Memory B cell (primary cell): ENCODE data around the gene MYOD1.

Source experiments
- ATAC-seq: fragments of 150-1000 bp; cut with Tn5 transposase; 2 replicates; pipeline ENCODE4 v1.10.0; 2021; ENCODE audit warnings: low read depth, mild to moderate bottlenecking, moderate library complexity
- DNase-seq, 2 donors: peaks; one replicate each; pipeline ENCODE4 v3.0.0; 2022; ENCODE audit warnings: low spot score in 2 of 2
- H3K27ac Mint-ChIP-seq: one replicate; pipeline ENCODE4 v1.8.0; 2022; ENCODE audit warnings: mild to moderate bottlenecking, moderate library complexity, mixed read lengths
- H3K27me3 Mint-ChIP-seq: one replicate; pipeline ENCODE4 v1.8.0; 2022; ENCODE audit warnings: mixed read lengths
- H3K36me3 Mint-ChIP-seq: one replicate; pipeline ENCODE4 v1.8.0; 2022; ENCODE audit warnings: mild to moderate bottlenecking, mixed read lengths
- H3K4me1 Mint-ChIP-seq: one replicate; pipeline ENCODE4 v1.8.0; 2022; ENCODE audit warnings: mixed read lengths
- H3K4me3 Mint-ChIP-seq: one replicate; pipeline ENCODE4 v1.8.0; 2022; ENCODE audit warnings: mild to moderate bottlenecking, moderate library complexity, mixed read lengths
- H3K9me3 Mint-ChIP-seq: one replicate; pipeline ENCODE4 v1.8.0; 2022; ENCODE audit warnings: mixed read lengths

Gene MYOD1

DNA sequence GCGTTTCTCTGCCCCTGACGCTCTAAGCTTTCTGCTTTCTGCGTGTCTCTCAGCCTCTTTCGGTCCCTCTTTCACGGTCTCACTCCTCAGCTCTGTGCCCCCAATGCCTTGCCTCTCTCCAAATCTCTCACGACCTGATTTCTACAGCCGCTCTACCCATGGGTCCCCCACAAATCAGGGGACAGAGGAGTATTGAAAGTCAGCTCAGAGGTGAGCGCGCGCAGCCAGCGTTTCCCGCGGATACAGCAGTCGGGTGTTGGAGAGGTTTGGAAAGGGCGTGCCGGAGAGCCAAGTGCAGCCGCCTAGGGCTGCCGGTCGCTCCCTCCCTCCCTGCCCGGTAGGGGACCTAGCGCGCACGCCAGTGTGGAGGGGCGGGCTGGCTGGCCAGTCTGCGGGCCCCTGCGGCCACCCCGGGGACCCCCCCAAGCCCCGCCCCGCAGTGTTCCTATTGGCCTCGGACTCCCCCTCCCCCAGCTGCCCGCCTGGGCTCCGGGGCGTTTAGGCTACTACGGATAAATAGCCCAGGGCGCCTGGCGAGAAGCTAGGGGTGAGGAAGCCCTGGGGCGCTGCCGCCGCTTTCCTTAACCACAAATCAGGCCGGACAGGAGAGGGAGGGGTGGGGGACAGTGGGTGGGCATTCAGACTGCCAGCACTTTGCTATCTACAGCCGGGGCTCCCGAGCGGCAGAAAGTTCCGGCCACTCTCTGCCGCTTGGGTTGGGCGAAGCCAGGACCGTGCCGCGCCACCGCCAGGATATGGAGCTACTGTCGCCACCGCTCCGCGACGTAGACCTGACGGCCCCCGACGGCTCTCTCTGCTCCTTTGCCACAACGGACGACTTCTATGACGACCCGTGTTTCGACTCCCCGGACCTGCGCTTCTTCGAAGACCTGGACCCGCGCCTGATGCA is at the start of gene MYOD1:
MYOD1 (plus strand) TSS at position 544 of the 910 bp plus-strand sequence; CDS start at position 756, 212 bp downstream.
- Mint-ChIP-seq H3K27ac (no peak within 1 kb of the TSS), H3K4me1 (no peaks in the 10 kb centered on the region), H3K36me3 (no peaks in the 10 kb centered on the region), H3K4me3 (no peak within 1 kb of the TSS), H3K9me3 (no peaks in the 10 kb centered on the region), H3K27me3 (peaks cover 14% of the 10 kb centered on the region)
- ATAC-seq = no peak
- no peak for DNase-seq

DNA sequence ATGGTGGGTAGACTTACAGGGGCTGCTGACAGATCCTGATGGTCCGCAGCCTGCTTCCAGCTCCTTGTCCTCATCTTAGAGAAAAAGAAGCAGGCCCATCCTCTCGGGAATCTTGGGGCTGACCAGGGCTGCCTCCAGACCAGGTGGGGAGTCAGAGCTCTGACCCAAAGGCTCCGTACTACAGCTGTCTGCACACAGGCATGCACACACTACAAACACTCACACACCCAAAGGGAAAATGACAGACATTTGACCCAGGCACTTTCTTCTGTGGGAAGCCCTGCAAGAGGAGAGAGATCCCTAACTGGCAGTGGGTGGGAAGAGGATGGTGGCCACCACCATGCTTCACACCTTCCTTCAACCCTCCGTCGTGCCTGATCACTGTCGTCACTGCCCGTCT is 46.9 kb upstream of the MYOD1 start:
- H3K27me3 Mint-ChIP-seq = peaks cover 22% of the 10 kb centered on the region
- H3K4me3 Mint-ChIP-seq = no peak overlapping the region
- peaks cover 8% of the 10 kb centered on the region for H3K9me3 Mint-ChIP-seq
- no peak for ATAC-seq
- H3K36me3 Mint-ChIP-seq = peaks cover 3% of the 10 kb centered on the region
- no peak overlapping the region for H3K27ac Mint-ChIP-seq
- DNase-seq = no peak
- H3K4me1 Mint-ChIP-seq = no peaks in the 10 kb centered on the region

- Mint-ChIP-seq H3K36me3 (peaks cover 3% of the 10 kb centered on the region), H3K9me3 (peaks cover 8% of the 10 kb centered on the region), H3K4me3 (no peak overlapping the region), H3K4me1 (no peaks in the 10 kb centered on the region), H3K27ac (no peak overlapping the region), H3K27me3 (peaks cover 20% of the 10 kb centered on the region)
- ATAC-seq (no peak), DNase-seq (no peak)
Observed at GRCh38 chr11:17673951-17674350, 45.4 kb upstream of the MYOD1 start.

GRCh38 chr11:17682848-17683247 is 36.5 kb upstream of the MYOD1 start:
- Mint-ChIP-seq H3K4me3 (no peak overlapping the region), H3K4me1 (no peaks in the 10 kb centered on the region), H3K27me3 (peaks cover 13% of the 10 kb centered on the region), H3K36me3 (no peaks in the 10 kb centered on the region), H3K27ac (no peak overlapping the region), H3K9me3 (no peaks in the 10 kb centered on the region)
- no peak for DNase-seq
- ATAC-seq = no peak

DNA sequence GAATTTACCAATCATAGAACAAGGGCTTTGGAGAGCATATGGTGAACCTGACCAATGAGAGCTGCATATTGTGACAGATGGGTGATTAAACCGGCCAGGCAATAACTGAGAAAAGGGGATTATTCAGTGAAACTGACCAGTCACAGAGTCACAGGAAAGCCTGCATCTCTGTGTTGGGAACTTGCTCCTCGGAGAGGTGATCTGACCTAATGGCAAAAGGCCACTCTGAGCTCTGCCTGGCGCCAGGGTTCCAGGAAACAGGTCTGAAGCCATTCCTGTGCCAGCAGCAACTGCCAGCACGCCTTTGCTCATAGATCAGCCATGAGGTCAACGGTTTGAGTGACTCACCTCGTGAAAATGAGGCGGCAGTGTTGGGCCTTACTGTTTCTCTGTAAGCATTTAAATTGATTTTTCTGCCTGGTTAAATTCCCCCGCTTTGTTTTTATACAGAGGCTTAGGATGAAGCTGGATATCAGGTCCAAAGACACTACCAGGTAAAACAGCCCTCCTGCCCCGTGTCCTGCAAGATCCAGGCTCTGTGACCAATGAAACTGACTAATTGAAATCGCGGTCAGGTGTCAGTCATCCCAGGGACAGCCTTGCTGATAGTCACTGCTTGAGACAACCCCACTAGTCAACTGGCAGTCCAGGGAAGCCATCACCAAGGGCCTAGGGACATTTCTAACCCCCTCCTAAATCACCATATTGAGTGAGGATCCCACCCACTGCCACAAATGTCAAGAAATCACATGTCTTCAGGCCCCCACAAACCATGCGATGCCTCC is 35.8 kb upstream of the MYOD1 start:
- H3K36me3 Mint-ChIP-seq = no peaks in the 10 kb centered on the region
- no peak overlapping the region for H3K4me3 Mint-ChIP-seq
- H3K27me3 Mint-ChIP-seq = peaks cover 13% of the 10 kb centered on the region
- H3K27ac Mint-ChIP-seq = no peak overlapping the region
- ATAC-seq (no peak), DNase-seq (no peak)
- no peaks in the 10 kb centered on the region for H3K4me1 Mint-ChIP-seq
- no peaks in the 10 kb centered on the region for H3K9me3 Mint-ChIP-seq

DNA sequence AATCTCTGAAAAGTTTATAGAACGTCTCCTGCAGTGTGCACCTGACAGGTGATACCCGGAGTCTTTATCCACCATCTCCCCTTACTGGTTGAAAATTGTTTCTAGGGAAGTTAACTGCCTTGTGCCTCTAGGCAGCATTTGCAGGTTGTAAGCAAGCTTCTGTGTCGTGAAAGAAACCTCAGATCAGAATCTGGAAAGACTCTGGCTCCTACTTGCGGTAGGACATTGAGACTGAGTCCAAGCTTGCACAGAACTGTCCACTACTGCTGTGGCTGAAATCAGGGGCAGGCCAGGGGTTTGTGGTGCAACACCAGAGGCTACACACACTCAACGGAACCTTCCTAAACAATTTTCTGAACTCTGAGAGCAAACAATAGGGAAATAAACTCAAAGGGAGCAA is 34.8 kb upstream of the MYOD1 start:
- Mint-ChIP-seq H3K4me1 (no peaks in the 10 kb centered on the region), H3K27me3 (peaks cover 13% of the 10 kb centered on the region), H3K4me3 (no peak overlapping the region), H3K36me3 (no peaks in the 10 kb centered on the region), H3K27ac (no peak overlapping the region), H3K9me3 (no peaks in the 10 kb centered on the region)
- ATAC-seq = no peak
- DNase-seq = no peak

DNA sequence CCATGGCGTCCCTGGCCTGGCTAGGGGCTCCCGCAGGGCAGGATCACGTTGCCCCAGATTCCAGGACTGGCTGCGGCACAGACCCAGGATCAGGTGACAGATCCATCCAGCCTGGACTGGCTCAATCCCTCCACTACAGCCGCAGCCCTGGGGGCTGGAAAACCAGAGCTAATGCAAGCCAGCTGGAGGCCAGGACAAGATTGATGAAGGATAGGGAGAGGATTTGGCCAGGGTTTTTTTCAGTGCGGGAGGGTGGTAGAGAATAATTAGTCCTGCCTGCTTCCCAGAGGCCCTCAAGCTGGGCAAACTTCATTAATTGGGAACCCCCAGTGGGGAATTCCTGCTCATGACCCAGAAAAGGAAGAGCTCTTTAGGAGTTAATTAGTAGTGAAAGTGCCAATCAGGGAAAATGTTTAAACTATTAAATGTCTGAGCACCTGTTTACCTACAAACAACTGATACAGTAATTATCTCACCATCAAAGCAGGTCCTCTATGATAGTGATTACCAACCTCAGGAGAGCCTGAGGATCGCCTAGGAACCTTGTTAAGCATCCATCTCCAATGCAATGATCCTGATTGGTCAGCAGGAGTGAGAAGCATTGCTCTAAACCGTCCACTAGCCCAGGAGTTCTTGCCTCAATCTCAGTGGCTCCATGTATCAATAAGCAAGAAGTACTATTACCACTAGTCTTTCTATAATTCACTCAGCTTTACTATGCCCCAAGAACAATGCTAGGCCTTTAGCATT is 33.0 kb upstream of the MYOD1 start:
- Mint-ChIP-seq H3K36me3 (no peaks in the 10 kb centered on the region), H3K9me3 (no peaks in the 10 kb centered on the region), H3K4me3 (no peak overlapping the region), H3K4me1 (no peaks in the 10 kb centered on the region), H3K27me3 (peaks cover 13% of the 10 kb centered on the region), H3K27ac (no peak overlapping the region)
- ATAC-seq (no peak), DNase-seq (no peak)

GRCh38 chr11:17687946-17688670 is 31.3 kb upstream of the MYOD1 start:
- Mint-ChIP-seq H3K4me1 (no peaks in the 10 kb centered on the region), H3K9me3 (no peaks in the 10 kb centered on the region), H3K4me3 (no peak overlapping the region), H3K36me3 (no peaks in the 10 kb centered on the region), H3K27ac (no peak overlapping the region), H3K27me3 (peaks cover 11% of the 10 kb centered on the region)
- DNase-seq (no peak), ATAC-seq (no peak)

DNA sequence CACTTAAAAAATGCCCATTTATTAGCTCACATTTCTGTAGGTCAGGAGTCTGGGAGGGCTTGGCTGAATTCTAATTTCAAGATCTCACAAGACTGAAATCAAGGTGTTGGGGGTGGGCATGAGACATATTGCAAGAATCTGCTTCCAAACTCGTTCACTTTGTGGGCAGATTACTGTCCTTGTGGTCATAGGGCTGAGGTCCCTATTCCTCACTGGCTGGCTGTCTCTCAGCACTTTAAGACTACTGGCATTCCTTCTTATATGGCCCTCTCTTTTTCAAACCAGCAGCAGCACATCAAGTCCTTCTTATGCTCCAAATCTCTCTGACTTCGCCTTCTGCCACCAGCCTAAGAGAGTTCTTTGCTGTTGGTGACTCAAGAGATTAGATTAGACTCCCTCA is 27.8 kb upstream of the MYOD1 start:
- peaks cover 3% of the 10 kb centered on the region for H3K4me1 Mint-ChIP-seq

GRCh38 chr11:17691976-17692375 is 27.4 kb upstream of the MYOD1 start:
- DNase-seq = no peak
- Mint-ChIP-seq H3K36me3 (no peaks in the 10 kb centered on the region), H3K4me3 (no peak overlapping the region), H3K4me1 (peaks cover 3% of the 10 kb centered on the region), H3K27ac (no peak overlapping the region), H3K9me3 (no peaks in the 10 kb centered on the region), H3K27me3 (peaks cover 25% of the 10 kb centered on the region)
- no peak for ATAC-seq

More for the DNA sequence above, 27.8 kb upstream of the MYOD1 start:
- ATAC-seq (no peak), DNase-seq (no peak)
- H3K27ac Mint-ChIP-seq = no peak overlapping the region
- no peak overlapping the region for H3K4me3 Mint-ChIP-seq
- no peaks in the 10 kb centered on the region for H3K36me3 Mint-ChIP-seq
- H3K27me3 Mint-ChIP-seq = peaks cover 23% of the 10 kb centered on the region
- H3K9me3 Mint-ChIP-seq = no peaks in the 10 kb centered on the region

- no peaks in the 10 kb centered on the region for H3K9me3 Mint-ChIP-seq
- DNase-seq = no peak
- no peak overlapping the region for H3K27ac Mint-ChIP-seq
- peaks cover 3% of the 10 kb centered on the region for H3K4me1 Mint-ChIP-seq
- ATAC-seq = no peak
- H3K4me3 Mint-ChIP-seq = no peak overlapping the region
- H3K36me3 Mint-ChIP-seq = no peaks in the 10 kb centered on the region
- H3K27me3 Mint-ChIP-seq = peaks cover 25% of the 10 kb centered on the region
Observed at GRCh38 chr11:17692931-17693330, 26.4 kb upstream of the MYOD1 start.

DNA sequence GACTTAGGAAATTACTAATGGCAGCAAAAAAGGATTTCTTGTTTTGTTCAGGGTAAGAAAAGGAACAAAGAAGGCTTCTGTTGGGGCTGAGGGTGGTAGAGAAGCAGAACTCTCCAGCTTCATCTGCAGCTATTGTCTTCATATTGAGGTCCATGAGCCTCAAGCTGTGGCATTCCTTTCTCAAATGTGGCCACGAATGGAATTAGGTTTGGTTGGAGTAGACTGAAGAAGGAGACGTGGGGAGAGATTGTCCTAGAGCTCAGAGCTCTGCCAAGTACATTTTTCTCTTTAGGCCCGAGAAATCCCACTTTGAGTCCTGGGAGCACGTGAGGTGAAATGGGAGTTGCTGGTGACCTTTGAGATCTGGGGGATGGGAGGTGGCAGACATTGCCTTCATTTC is 25.8 kb upstream of the MYOD1 start:
- DNase-seq (no peak), ATAC-seq (no peak)
- H3K9me3 Mint-ChIP-seq = no peaks in the 10 kb centered on the region
- H3K27me3 Mint-ChIP-seq = peaks cover 25% of the 10 kb centered on the region
- H3K36me3 Mint-ChIP-seq = no peaks in the 10 kb centered on the region
- H3K27ac Mint-ChIP-seq = no peak overlapping the region
- peaks cover 3% of the 10 kb centered on the region for H3K4me1 Mint-ChIP-seq
- H3K4me3 Mint-ChIP-seq = no peak overlapping the region

- no peak overlapping the region for H3K4me3 Mint-ChIP-seq
- ATAC-seq = no peak
- no peak overlapping the region for H3K27ac Mint-ChIP-seq
- H3K9me3 Mint-ChIP-seq = no peaks in the 10 kb centered on the region
- peaks cover 25% of the 10 kb centered on the region for H3K27me3 Mint-ChIP-seq
- H3K36me3 Mint-ChIP-seq = no peaks in the 10 kb centered on the region
- no peak for DNase-seq
- H3K4me1 Mint-ChIP-seq = peaks cover 3% of the 10 kb centered on the region
Observed at GRCh38 chr11:17694494-17695110, 24.8 kb upstream of the MYOD1 start.
